Heart left ventricle (tissue), 13 donors: ENCODE data around the gene CTBP1.

Experiments
- CTCF ChIP-seq, 12 donors: fragments of 200-600 bp; sonication (generic) in 4 of 12; IDR thresholded peaks; one replicate each; pipeline versions ENCODE4 v1.5.0 to v1.8.0; 2018 to 2022; ENCODE audit warnings: antibody characterized with exemption in 12 of 12, mild to moderate bottlenecking in 5 of 12
- POLR2A ChIP-seq, 2 donors: fragments of 450-650 bp; IDR thresholded peaks; one replicate each; pipeline ENCODE4 v1.6.1; 2017; ENCODE audit warnings: antibody characterized with exemption in 2 of 2, mild to moderate bottlenecking in 2 of 2, moderate library complexity in 2 of 2
- donor health status: ischemic (EF 13 %, LVEDD 7.1; RV severe dilation, severe dysfunction).
- donor health status: DM: no; HTN: yes; CAD: no.
- donor health status: DM: no; HTN: no; CAD: no.
- donor health status: ischemic (EF 25% LVEDD 6.9; RV normal size, moderate dysfunction).
- donor health status: ischemic (EF 25% LVEDD 5.7; RV mildly dilated, moderate dysfunction).
- donor health status: ischemic (EF 35%, LVEDD 5.7; RV mildly dilated, moderate dysfunction).
- donor health status: nonischemic (EF 11% LVEDD 7.7; RV severe dilation, severe dysfunction).
- donor health status: DM: yes; HTN: yes; CAD: no.
- donor health status: PGD.
- donor health status: ischemic (EF 29% LVEDD 5.4; RV normal size, mild dysfunction).
- donor health status: nonischemic (EF 23%, LVEDD 6.1; RV moderate dilation, normal function).

DNA sequence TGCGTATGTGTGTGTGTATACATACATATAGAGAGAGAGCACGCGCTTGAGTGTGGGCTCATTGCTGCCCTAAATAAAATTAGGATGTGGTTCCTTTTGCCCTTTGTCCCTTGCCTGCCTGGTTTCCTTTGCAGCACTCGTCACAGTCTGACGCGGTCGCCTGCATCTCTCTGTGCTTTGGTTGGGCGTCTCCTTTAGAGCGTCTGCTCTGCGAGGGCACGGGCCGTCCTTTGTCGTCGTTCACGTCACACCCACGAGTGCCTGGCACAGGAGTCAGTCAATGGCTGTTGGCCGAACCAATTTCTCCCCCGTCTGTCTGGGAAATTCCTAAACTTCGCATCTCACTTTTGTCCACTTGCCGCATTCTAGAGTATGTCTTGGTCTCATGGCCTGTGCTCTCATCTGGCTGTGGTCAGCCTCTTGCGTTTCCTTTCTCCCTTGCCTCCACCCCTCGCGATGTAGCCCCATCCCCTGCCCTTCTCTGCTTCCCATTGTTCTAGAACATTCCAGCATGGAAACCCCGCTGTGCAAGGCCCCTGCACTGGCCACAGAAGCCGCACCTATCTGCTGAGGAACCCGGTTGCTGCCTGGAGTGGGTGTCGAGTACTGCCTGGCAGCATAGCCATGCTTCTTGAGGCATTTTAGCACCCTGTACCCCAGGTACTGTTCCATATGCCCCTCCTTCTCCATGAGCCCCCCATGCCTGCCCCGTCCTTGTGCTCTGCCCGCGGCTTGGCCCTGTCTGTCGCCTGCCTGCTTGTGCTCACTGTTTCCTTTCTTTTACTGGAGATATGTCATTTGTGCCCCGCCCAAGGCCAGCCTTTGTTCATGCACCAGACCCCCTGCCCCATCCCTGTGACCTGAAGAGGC, 48.8 kb upstream of the CTBP1 start:
- TF ChIP-seq CTCF (IDR thresholded peaks at IDR 0.05), result no peak
- TF ChIP-seq POLR2A (IDR thresholded peaks at IDR 0.05), result no peak
